ENCODE data around the gene ZNF202.

GRCh38 chr11:123757976-123758375 is 16.5 kb upstream of the ZNF202 start:
- no peak for TF ChIP-seq ZBTB44 (CRISPR knock-in tag; IDR thresholded peaks at IDR 0.05)
- TF ChIP-seq ZNF598 (CRISPR knock-in tag; IDR thresholded peaks at IDR 0.05; ENCODE audit: borderline replicate concordance): no peak
